ENCODE data around the gene SLC7A10. TPM values are rescaled to one million over a fixed set of nuclear protein-coding genes. Genes with fewer than 3 reads are reported as not detected.

The SLC7A10 gene
- total and polyA plus RNA-seq, 12 donors = 0.31 to 0.70 (median 0.64) TPM; not detected in 7

DNA sequence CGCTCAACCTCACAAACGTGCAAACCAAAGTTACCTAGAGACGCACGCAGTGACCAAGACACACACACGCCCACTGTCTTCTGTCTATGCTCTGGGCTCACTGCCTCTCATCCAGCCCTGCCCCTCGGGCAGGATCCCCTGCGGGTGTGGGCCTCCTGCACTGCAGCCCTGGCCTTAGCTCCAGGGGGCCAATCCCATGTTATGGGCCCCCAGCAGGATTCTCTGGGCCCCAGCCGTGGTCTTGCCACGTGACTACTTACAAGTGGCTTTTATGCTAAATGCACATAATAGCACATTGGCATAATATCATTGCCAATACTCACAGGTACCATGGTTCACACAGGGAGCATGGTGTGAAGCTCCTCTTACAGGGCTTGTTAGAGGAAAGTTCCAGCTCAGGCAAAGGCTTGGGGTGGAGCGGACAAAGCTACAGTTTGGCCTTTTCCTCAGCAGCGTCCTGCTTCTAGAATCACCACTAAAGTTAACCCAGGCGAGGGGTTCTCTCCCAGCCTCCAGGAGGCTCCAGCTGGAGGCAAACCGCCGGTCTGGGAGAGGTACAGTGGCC is 39.3 kb upstream of the SLC7A10 start:
- 83 to 85% methylated on average over 14 of the region's 14 CpGs for WGBS, 2 donors
- peaks cover 0 to 35% (median 6%) of the 10 kb centered on the region in 7 donors for H3K27me3 ChIP-seq
- DNase-seq (no peak), ATAC-seq (no peak)
- intact Hi-C loops (cut with DNase I) = no loop called here
- TF ChIP-seq, protein P1, sequence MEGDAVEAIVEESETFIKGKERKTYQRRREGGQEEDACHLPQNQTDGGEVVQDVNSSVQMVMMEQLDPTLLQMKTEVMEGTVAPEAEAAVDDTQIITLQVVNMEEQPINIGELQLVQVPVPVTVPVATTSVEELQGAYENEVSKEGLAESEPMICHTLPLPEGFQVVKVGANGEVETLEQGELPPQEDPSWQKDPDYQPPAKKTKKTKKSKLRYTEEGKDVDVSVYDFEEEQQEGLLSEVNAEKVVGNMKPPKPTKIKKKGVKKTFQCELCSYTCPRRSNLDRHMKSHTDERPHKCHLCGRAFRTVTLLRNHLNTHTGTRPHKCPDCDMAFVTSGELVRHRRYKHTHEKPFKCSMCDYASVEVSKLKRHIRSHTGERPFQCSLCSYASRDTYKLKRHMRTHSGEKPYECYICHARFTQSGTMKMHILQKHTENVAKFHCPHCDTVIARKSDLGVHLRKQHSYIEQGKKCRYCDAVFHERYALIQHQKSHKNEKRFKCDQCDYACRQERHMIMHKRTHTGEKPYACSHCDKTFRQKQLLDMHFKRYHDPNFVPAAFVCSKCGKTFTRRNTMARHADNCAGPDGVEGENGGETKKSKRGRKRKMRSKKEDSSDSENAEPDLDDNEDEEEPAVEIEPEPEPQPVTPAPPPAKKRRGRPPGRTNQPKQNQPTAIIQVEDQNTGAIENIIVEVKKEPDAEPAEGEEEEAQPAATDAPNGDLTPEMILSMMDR (IDR thresholded peaks at IDR 0.05) = no peak
- no peaks in the 10 kb centered on the region for H3K36me3 ChIP-seq
- H3K4me3 ChIP-seq = no peak overlapping the region
- no peak overlapping the region for H3K27ac ChIP-seq
- no peaks in the 10 kb centered on the region for H3K9me3 ChIP-seq
- peaks cover 0 to 46% (median 0%) of the 10 kb centered on the region in 9 donors for H3K4me1 ChIP-seq

DNA sequence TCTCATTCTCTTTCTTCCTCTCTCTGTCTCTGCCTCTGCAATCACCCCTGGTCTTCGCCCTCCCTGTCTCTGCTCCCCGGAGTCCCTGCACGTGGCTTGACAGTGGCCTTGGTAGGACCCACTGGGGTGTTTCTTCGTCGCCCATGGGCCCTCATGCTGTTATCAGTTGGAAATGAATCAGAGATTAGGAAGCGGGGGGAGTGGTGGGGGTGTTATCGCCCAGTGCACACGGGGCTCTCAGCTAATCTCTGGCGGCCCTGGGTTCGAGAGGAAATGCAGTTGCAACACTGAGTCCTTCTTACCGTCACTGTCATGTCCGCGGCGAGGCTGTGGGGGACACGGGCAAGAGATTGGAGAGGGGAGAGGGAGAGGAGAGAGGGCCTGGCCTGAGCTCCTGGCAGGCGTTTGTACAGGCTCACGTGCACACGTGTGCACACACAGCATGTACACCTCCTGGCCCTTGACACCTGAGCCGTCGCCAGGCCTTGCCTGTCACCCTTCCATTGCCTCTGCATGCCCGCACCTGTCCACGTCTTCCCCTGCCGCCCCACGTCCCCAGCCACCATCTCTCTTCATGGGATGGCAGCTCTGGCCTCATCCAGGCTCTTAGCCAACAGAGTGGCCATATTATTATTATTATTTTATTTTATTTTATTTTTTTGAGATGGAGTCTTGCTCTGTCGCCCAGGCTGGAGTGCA is 37.8 kb upstream of the SLC7A10 start:
- H3K9me3 ChIP-seq = peaks cover 0 to 5% (median 0%) of the 10 kb centered on the region in 11 donors
- TF ChIP-seq, protein P1 (IDR thresholded peaks at IDR 0.05) = no peak
- no peak overlapping the region for H3K4me3 ChIP-seq
- ATAC-seq = no peak
- 65 to 70% methylated on average over 25 of the region's 25 CpGs for WGBS, 2 donors
- H3K27me3 ChIP-seq = peaks cover 0 to 21% (median 1%) of the 10 kb centered on the region in 7 donors
- H3K4me1 ChIP-seq = peaks cover 0 to 44% (median 0%) of the 10 kb centered on the region in 9 donors
- no peak for DNase-seq
- no peak overlapping the region for H3K27ac ChIP-seq
- intact Hi-C loops (cut with DNase I) = no loop called here
- no peaks in the 10 kb centered on the region for H3K36me3 ChIP-seq

DNA sequence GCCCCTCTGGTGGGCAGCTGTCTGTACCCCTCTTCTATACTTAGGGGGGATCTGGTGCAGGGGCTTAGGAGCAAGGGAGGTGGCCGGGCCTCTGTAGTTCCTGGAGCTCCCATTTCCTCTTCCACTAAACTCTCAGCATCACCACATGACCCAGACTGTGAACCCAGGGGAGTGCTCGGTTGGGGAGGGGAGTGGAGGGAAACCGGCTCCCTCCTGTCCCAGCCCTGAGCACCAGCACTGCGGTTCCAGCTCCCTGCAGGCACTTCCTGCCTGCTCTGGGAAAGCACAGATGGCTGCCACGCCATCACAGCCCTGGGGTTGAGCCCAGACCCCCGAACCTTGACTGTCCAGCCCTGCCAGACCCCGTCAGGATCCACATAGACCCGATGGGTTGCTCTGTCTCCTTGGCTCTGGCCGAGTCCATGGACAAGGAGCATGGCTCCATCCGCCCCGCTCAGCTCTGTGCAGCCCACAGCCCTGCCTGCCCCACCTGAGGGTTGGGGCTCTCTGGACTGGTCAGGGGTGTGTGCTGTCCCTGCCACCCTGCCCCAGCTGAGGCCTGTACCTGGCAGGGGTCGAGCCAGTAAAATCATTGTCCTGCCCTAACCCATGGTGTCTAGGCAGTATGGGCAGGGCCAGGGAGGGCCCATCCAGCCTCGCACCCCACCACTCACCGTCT is 36.0 kb upstream of the SLC7A10 start:
- intact Hi-C loops (cut with DNase I) = no loop called here
- Histone ChIP-seq H3K4me3 (no peak overlapping the region), H3K36me3 (no peaks in the 10 kb centered on the region), H3K9me3 (peaks cover 0 to 17% (median 4%) of the 10 kb centered on the region in 11 donors), H3K4me1 (peaks cover 0 to 26% (median 0%) of the 10 kb centered on the region in 9 donors), H3K27me3 (peaks cover 0 to 11% (median 0%) of the 10 kb centered on the region in 7 donors), H3K27ac (peak overlapping the region in 1 of 10 donors; percentile 79)
- DNase-seq (no peak), ATAC-seq (peak in 7 of 8 donors; percentile 26 to 63 (median 43))
- TF ChIP-seq, protein P1 (IDR thresholded peaks at IDR 0.05) = no peak
- 68 to 69% methylated on average over 13 of the region's 14 CpGs for WGBS, 2 donors

DNA sequence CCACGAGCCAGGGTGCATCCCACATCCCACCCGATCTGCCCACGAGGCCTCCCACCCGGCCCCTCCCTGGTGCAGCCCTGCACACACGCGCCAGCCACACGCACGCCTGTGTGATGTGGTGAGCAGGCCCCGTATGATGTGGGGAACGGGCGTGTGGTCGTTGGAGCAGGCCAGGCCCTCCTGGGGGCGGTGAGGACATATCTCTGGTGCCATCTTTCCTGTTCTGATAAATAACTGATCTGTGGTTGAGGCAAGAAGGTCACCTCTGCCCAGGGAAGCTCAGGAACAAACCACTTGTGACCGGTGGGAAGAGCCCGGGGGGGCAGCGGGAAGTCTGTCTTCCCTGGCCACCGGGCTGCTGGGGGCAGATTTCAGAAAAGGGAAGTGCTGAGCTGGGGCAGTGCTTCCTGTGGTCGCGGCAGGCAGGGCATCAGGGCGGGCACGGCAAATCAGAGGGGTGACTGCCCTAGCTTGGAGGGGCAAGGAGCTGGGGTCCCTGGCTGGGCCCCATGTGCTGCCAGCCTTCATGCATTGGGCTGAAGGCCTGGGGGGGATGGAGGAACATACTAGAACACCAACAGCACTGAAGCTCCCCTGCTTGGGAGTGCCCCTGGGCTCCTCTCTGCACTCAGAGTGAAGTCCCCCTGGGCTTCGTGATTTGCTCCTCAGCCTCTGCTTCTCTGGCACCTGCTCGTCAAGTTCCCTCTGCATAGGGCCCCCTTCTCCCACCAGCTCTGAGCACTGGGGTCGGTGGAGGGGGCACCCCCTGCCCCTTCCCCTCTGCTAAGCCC is 35.2 kb upstream of the SLC7A10 start:
- ATAC-seq (peak; percentile 38 to 79 (median 67)), DNase-seq (no peak)
- no peaks in the 10 kb centered on the region for H3K36me3 ChIP-seq
- peaks cover 0 to 11% (median 0%) of the 10 kb centered on the region in 7 donors for H3K27me3 ChIP-seq
- H3K4me1 ChIP-seq = peaks cover 0 to 25% (median 0%) of the 10 kb centered on the region in 9 donors
- 58 to 64% methylated on average over 24 of the region's 24 CpGs for WGBS, 2 donors
- H3K4me3 ChIP-seq = no peak overlapping the region
- TF ChIP-seq, protein P1 (IDR thresholded peaks at IDR 0.05) = no peak
- peaks cover 0 to 17% (median 4%) of the 10 kb centered on the region in 11 donors for H3K9me3 ChIP-seq
- intact Hi-C loops (cut with DNase I) = no loop called here
- H3K27ac ChIP-seq = peak overlapping the region in 1 of 10 donors; percentile 79

All from heart right ventricle (tissue), 16 donors.